HG03342 (cell line): ENCODE measurements around the gene SHMT1.
"Not testable (repeated sequence)": the region's sequence is repeated elsewhere in the genome, so short reads cannot be mapped to it uniquely, and the experiment has no call there.

Experiments used
- ATAC-seq: cut with Tn5 transposase; IDR thresholded peaks from one replicate; pipeline ENCODE4 v1.9.1; 2021; ENCODE audit warnings: mild to moderate bottlenecking, moderate library complexity; ENCODE audit not compliant: unreplicated experiment

Gene SHMT1

DNA sequence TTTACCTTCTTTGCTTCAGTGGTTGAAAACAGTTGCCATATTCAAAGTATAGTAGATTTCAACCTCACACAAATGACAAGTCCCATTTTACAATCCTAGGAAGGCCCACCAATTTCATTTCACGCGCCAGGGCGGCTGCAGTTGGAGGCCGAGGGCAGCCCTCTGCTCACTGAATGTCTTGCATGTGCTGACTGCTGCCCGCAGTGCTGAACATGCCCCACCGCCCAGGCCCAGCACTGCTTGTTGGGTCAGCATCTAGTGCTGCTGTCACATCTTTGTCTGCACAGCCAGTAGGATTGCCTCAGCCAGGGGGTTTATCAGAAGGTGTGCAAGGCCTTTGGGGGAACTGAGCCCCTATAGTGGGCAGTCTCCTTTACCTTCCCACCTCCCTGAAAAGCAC, 36.8 kb downstream of the SHMT1 start:
- ATAC-seq, result no peak

DNA sequence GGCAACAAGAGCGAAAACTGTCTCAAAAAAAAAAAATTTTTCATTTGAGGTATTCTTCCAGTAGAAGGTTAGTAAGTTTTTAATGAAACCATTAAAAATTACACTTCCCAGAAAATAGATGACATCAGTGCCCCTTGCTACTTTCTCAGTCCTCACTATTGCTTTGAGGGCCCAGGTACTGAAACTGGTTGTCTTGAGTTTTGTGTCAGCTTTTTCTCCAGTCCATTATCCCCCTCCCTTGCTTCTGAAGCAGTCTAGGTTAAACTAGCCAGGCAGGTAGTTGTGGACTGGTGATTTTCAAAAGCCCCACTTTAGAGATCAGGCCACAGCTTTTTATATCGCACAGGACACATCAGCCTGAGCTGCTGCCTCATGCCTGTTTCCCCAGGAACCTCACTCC, 37.3 kb downstream of the SHMT1 start:
- ATAC-seq, result no peak

DNA sequence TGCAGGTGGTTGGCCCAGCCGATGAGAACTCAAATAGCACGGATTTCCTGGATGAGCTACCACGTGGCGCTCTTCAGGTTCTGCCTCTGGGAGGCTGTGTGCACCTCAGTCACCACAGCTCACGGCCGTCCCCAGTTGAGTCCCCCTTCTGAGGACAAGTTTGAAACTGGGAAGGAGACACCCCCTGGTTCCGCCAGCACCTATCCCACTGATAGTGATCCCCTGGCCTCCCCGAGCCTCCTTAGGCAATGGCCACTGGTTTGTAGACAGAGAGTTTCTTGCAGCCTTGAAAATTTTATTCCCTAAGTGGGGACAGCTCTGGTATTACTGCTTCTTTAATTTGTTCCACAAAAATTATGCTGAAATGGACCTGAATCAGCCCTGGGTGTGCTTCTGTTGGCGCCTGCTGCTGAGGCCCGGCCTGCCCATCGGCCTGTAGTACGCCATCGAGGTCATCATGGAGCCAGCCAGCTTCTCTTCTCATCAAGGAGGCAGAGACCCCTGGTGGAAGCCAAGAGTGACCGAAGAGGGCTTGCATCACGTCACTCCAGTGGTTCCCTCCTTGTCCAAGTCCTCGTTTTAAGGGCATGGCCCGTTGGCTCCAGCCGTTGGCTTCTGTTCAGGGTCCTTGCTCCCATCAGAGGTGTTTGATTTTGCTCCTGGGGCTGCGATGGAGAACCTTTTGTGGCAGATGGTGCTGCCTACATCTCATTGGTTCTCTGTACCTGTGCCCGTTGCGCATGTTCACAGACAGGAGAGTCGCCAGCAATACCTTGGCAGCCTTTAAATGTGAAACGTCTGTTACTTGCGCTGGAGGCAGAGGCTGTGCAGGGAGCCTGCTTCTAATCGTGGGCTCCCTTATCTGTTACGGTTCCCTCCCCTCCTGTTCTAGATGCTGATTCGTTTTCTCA, 39.0 kb downstream of the SHMT1 start:
- no peak for ATAC-seq

DNA sequence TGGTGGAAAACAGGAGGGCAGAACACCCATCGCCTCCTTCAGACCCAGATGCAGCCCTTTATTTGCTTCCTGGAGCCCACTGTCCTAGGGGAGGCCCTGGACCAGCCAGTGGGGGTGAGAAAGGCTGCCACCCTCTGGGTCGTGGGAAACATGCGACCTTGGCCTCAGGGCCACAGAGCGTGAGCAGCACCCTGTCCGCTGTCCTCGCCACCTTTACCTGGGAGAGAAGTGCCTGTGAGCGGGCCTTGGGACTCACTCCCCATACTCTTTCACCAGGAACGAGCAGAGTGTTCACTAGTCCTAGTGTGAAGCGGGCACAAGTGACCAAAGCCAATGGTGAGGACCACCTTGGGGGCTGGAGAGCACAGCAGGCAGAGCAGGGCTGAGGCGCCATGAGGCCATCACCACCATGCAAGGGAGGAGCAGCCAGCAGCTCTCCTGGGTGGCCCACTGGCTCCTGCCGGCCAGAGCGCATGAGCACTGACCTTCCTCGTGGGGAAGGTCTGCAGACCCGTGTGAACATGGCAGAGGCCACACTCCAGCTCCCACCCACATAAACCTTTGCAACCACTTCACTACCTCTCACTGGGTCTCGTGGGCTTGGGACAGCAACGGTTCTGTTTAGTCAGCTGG, 39.7 kb downstream of the SHMT1 start:
- no peak for ATAC-seq

DNA sequence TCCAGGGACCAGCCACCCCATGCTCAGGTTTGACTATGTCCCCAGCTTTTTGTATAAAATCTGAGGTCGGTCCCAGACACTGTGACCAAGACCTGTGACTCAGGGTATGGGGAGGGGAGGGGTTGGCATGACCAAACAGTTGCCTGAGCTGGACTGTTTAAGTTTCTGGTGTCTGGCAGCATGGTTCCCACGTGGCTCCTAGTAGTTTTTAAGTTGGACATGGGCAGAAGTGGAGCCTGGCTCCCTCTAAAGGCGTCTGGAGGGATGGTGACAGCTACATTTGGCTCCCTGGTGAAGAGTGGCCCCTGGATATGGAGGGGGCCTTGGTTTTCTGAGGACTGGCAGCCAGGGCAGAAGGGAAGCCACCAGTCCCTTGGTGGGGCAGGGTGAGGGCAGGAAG, 40.3 kb downstream of the SHMT1 start:
- ATAC-seq, result no peak

DNA sequence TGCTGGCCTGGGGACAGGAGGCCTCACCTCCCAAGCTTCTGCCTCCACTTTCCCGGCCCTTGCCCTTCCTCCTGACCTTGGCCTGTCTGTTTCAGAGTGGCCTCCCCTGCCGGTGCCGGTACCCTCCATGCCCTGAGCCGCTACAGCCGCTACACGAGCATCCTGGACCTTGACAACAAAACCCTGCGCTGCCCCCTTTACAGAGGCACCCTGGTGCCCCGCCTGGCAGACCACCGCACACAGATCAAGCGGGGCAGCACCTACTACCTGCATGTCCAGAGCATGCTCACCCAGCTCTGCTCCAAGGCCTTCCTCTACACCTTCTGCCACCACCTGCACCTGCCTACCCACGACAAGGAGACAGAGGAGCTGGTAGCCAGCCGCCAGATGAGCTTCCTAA, 40.8 kb downstream of the SHMT1 start:
- no peak for ATAC-seq

DNA sequence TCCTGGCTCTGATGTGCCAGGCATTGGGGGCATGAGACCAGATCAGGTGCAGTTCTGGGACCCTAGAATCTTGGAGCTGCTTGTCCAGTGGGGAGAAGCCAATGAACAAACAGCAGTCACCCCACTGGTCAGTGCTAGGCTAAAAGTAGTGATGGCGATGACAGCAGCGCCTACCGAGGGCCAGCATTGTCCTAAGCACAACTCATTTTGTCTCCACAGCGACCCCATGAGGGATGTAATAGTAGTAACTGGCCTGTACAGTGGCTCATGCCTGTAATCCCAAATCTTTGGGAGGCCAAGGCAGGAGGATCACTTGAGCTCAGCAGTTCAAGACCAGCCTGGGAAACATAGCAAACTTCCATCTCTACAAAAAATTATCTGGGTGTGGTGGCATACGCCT, 42.0 kb downstream of the SHMT1 start:
- no peak for ATAC-seq

DNA sequence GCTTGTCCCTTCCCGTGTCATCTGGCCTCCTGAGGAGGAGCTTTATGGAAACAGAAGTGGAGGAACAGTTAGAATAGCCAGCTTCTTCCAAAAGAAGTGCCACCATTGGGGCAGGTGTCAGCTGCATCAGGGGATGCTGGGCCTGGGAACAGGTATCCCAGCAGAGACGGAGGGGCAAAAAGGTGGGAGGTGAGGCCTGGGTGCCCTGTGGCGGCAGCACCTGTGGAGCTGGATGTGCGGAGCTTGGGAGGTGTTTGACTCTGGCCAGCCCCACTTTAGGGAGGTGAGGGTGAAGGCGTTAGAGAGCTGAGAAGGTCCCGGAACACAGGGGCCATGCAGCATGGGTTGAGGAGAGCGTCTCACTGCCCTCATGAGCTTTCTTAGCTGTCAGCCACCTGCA, 43.0 kb downstream of the SHMT1 start:
- no peak for ATAC-seq

DNA sequence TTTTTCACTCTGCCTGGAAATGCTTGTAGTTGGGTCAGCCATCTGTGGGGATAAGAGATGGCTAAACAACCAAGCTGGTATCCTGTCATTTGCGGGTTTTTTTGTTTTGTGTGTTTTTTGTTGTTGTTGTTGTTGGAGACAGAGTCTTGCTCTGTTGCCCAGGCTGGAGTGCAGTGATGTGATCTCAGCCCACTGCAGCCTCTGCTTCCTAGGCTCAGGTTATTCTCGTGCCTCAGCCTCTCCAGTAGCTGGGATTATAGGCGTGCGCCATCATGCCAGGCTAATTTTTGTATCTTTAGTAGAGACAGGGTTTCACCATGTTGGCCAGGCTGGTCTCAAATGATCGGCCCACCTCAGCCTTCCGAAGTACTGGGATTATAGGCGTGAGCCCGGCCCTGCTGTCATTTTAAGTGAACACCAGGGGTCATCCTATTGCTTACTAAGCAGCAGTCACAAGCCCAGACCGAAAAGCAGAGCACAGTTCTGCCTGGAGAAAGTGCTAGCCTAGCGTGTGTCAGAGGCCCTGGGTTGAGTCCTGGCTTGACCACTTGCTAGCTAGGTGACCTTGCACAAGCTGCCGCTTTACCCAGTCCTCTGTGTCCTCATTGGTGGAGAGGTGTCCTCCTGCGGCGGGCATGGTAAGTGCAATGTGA, 43.6 kb downstream of the SHMT1 start:
- ATAC-seq, result no peak

DNA sequence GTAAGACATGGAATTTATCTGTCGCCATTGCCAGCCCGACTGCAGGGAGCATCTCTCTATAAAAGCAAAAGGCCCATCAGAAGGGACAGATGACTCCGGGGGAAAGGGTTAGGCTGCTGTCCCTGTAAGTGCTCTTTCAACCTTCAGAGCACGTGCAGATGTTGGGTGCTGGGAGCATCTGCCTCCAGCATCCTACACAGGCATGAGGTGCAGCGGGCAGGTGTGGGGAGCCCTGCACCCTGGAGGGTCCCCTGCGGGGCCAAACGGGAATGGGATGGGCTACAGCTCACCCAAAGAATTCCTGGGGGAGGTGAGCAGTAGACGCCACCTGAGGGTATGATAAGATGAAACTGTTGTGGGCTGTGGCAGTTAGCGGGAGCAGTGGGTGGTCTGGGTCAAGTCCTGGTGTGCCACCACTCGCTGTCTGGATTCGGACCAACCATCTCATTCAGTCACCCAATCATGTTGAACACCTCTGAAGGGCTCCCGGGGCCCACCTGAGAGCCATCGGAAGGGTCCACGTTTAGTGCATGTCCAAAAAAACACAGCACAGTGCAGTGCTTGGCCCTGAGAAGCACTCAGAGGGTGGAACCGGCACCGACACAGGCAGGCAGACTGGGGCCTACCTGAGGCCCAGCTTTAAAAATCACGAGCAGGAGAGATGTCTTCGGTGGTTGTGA, 44.4 kb downstream of the SHMT1 start:
- no peak for ATAC-seq

DNA sequence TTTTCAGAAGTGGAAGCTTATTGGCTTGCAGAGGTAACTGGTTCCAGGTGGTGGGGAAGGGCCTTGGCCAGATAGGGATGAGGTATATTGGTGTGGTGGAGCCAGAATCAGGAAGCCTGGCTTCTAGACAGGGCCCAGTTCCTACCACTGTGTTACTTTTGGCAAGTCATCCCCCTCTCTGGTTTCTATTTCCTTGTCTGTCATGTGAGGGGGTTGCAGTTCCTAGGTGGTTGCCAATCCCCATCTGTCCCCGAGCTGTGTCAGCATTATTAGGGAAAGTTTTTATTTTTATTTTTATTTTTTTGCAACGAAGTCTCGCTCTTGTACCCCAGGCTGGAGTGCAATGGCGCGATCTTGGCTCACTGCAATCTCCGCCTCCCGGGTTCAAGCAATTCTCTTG, 45.2 kb downstream of the SHMT1 start:
- ATAC-seq, result no peak

DNA sequence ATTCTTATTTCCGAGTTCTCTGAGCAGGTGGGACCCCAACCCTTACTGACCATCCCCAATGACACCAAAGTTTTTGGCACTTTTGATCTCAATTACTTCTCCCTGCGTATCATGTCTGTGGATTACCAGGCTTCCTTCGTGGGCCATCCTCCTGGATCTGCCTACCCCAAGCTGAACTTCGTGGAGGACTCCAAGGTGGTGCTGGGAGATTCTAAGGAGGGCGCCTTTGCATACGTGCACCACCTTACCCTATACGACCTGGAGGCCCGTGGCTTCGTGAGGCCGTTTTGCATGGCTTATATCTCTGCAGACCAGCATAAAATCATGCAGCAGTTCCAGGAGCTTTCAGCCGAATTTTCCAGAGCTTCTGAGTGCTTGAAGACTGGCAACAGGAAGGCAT, 47.4 kb downstream of the SHMT1 start:
- no peak for ATAC-seq

DNA sequence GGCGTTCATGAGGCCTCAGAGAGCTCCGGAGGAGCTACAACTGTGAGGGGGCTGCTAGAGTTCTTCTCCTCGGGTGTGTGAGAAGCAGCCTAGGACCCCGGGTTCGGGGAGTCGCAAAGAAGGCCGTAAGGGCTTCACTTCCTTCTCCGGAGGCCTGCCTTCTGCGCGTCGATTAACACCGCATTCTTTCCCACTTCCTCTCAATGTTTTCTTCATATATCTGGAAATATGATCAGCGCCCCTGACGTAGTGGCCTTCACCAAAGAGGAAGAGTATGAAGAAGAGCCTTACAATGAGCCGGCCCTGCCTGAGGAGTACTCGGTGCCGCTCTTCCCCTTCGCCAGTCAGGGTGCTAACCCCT, 47.8 kb downstream of the SHMT1 start:
- peak; percentile 2 for ATAC-seq

DNA sequence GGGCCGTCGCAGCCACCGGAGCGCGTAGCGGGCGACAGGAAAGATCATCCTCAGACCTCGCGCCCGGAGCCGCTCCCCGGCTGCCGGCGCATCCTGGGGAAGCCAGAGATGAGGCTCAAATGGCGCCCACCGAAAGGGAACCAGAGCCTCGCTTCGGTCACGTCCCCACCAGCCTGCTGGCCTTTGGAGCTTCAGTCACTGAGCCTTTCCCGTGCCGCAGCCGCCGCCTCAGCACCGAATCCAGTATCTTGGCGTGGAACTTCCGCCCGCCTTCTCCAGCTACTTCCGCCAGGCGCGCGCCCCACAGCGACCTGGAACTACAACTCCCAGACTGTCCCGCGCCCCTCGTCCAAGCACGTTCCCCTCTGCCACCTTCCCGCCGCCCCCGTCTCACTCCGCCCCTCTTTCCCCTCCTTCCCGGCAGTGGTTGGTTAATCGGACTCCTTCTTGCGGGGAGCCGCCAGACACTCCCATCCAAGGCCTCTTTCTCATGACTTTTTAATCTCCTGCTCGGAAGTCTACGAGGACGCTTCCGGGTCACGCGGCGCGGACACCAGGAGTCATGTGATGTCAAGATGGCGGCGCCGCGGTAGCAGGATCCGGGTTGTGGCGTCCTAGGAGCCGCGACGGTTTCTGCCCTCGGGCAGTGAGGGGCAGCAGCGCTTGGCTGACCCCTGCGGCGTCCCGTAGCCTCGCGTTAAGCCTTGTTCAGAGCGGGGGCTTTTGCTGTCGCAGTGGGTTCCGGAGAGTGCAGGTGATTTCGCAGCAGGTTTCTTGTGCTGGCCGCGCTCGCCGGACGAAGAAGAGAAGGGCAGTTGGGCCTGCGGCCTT, 48.4 kb downstream of the SHMT1 start, which contains the start of the genes SMCR8 and TOP3A:
TSS of gene SMCR8 (plus strand) at position 563 of the 831 bp plus-strand sequence. CDS start 497 bp downstream, outside the sequence.
TSS of gene TOP3A (minus strand) at position 264 of the 831 bp plus-strand sequence. CDS start at position 48, 216 bp downstream.
- ATAC-seq, result peak; percentile 80

DNA sequence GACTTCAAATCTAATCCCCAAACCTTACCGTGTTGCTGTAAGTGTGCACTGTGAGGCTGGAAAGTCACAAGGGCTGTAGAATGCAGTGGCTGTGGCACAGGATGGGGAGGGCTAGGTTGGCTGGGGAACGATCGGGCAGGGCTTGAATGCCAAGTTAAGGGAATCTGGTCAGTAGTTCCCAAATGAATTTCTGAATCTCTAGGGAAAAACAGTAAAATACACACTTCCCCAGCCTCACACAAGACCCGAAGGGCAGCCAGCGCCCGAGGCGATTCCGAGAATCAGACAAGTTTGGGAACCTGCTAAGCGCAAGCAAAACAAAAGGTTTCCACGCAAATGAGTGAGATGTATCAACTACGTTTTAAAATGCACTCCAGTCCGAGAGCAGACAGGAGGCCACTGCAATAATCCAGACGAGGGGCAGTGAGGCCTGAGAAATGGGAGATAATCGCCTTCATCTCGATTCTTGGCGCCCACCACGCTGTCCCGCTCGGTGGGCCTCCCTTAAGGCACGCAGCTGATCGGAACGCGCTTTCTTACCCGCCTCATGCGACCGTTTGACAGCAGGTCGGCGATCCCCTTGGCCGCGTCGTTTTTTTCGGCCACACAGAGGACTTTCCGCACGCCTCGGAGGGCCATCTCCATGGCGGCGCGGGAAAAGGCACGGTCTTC, 49.2 kb downstream of the SHMT1 start:
- no peak for ATAC-seq

DNA sequence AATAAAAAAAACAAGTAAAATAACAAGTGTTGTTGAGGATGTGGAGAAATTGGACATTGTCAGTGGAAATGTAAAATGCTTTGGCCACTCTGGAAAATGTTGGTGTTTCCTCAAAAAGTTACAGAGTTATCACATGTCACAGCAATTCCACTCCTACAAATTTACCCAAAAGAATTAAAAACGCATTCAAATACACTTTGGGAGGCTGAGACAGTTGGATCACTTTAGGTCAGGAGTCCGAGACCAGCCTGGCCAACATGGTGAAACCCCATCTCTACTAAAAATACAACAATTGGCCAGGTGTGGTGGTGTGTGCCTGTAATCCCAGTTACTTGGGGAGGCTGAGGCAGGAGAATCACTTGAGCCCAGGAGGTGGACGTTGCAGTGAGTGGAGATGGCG, 54.1 kb downstream of the SHMT1 start:
- ATAC-seq, result no peak

DNA sequence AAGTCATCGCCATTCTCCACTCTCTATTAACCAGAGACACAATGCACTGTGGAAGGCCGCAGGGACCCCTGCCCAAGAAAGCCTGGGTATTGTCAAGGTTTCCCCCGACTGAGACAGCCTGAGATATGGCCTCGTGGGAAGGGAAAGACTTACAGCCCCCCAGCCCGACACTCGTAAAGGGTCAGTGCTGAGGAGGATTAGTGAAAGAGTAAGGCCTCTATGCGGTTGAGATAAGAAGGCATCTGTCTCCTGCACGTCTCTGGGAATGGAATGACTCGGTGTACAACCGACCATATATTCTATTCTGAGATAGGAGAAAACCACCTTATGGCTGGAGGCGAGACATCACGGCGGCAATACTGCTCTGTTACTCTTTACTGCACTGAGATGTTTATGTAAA, 60.1 kb downstream of the SHMT1 start:
- ATAC-seq, result not testable (repeated sequence)

DNA sequence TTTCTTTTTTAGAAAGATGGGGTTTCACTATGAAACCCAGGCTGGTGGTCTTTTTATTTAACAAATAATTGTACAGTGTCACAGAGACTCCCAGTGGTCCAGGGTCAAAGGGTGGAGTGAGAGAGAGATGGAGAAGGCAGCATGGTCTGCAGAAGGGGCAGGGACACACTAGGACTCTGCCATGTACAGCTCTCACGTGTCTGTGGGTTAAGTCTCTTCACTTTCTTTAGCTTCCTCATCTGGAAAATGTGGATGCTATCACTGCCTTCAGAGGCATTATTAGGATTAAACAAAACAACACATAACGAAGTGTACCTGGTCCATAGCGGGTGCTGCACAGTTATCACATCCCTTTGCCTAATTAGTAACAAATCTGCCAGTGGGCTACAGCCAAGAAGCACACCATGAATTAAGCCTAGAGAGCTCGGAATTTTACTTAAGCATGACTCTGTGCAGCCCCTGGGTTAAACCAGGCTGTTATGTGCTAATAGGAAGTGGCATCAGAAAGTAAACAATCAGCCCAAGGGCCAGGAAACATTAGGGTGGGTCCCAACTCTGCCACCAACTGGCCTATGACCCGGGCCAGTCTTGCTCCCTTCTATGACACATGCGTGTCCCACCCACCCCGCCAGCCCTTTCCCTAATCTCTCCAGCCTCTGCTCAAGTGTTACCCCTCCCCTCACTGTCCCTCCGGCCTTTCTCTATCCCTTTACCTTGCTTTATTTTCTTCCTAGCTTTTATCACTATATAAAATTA, 62.4 kb downstream of the SHMT1 start:
- ATAC-seq, result no peak

DNA sequence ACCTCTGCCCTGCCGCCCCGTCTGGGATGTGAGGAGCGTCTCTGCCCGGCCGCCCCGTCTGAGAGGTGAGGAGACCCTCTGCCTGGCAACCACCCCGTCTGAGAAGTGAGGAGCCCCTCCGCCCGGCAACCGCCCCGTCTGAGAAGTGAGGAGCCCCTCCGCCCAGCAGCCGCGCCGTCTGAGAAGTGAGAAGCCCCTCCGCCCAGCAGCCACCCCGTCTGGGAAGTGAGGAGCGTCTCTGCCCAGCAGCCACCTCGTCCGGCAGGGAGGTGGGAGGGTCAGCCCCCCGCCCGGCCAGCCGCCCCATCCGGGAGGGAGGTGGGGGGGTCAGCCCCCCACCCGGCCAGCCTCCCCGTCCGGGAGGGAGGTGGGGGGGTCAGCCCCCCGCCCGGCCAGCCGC, 65.3 kb downstream of the SHMT1 start:
- not testable (repeated sequence) for ATAC-seq
